GM12891 (cell line): ENCODE results near the gene RALGAPA2.

Experiments used
- POLR2A ChIP-seq: IDR thresholded peaks from 2 replicates; pipeline ENCODE4 v1.6.1; 2011; ENCODE audit warnings: low read depth, low read length, control low read depth
- POLR2AphosphoS5 ChIP-seq: IDR thresholded peaks from 2 replicates; pipeline ENCODE4 v1.6.1; 2011; ENCODE audit warnings: low read depth, low read length, control low read depth
- POU2F2 ChIP-seq: IDR thresholded peaks from 2 replicates; pipeline ENCODE4 v1.6.1; 2011; ENCODE audit warnings: low read depth, mild to moderate bottlenecking, control low read depth, low read length, moderate library complexity
- TAF1 ChIP-seq: IDR thresholded peaks from 2 replicates; pipeline ENCODE4 v1.6.1; 2011; ENCODE audit warnings: low read depth, low read length, control low read depth

DNA sequence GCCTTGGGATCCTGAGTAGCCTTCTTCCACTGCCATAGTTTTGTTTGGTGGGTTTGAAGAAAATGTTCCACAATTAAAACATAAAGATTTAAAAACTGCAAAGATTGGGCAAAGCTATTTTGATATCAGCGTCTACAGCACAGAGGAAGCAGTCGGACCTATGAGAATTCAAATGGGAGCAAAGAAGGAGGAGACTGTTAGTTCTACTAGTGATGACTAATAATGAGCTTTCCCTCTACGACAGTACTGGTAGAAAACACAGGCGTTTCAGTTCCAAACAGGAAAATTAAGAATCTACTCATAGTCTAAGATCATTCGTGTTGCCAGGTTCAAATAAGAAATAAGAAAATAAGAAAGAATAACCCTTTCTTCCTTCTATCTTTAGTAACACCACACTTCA lies 223.4 kb downstream of the RALGAPA2 start:
- TF ChIP-seq POLR2AphosphoS5: no peak
- TF ChIP-seq POLR2A: no peak
- TF ChIP-seq TAF1: no peak
- TF ChIP-seq POU2F2: no peak
